Endodermal cell (in vitro differentiated cells): ENCODE measurements around the gene S100A4. TPM values are rescaled to one million over a fixed set of nuclear protein-coding genes. Genes with fewer than 3 reads are reported as not detected.
A peak's percentile ranks its signal among the peaks of the same experiment; 100 is the strongest.

Source experiments
- DNase-seq: peaks from one replicate; pipeline ENCODE4 v3.0.0-alpha.2; 2017
- H3K27ac ChIP-seq: 2 replicates; pipeline ENCODE4 v1.5.1; 2013; ENCODE audit warnings: mild to moderate bottlenecking, low read depth, low read length, moderate library complexity
- H3K27me3 ChIP-seq: 2 replicates; pipeline ENCODE4 v1.6.1; 2013; ENCODE audit warnings: mild to moderate bottlenecking, low read length, moderate library complexity; ENCODE audit not compliant: insufficient read depth, control insufficient read depth, poor library complexity, severe bottlenecking
- H3K36me3 ChIP-seq: 2 replicates; pipeline ENCODE4 v1.7.0; 2013; ENCODE audit warnings: mild to moderate bottlenecking, low read length, moderate library complexity; ENCODE audit not compliant: control insufficient read depth, insufficient read depth
- H3K4me1 ChIP-seq: one replicate; pipeline ENCODE4 v1.7.0; 2013; ENCODE audit warnings: low read length; ENCODE audit not compliant: control insufficient read depth, insufficient read depth
- H3K4me3 ChIP-seq: 2 replicates; pipeline ENCODE4 v1.5.1; 2013; ENCODE audit warnings: mild to moderate bottlenecking, low read length, moderate library complexity
- H3K9ac ChIP-seq: 2 replicates; pipeline ENCODE4 v1.6.1; 2013; ENCODE audit warnings: mild to moderate bottlenecking, low read length, moderate library complexity; ENCODE audit not compliant: poor library complexity, severe bottlenecking; ENCODE audit errors: extremely low read depth
- H3K9me3 ChIP-seq: 2 replicates; pipeline ENCODE4 v1.6.1; 2013; ENCODE audit warnings: mild to moderate bottlenecking, low read length, moderate library complexity; ENCODE audit not compliant: control insufficient read depth
- H3K27ac Mint-ChIP-seq: 2 replicates; pipeline ENCODE4 v1.8.0; 2020; ENCODE audit warnings: mixed read lengths
- H3K27me3 Mint-ChIP-seq: 2 replicates; pipeline ENCODE4 v1.8.0; 2021; ENCODE audit warnings: mild to moderate bottlenecking, mixed read lengths; ENCODE audit not compliant: insufficient read depth
- H3K36me3 Mint-ChIP-seq: 2 replicates; pipeline ENCODE4 v1.8.0; 2020; ENCODE audit warnings: low read depth, mixed read lengths
- H3K4me1 Mint-ChIP-seq: 2 replicates; pipeline ENCODE4 v1.8.0; 2020; ENCODE audit warnings: mixed read lengths
- H3K4me3 Mint-ChIP-seq: 2 replicates; pipeline ENCODE4 v1.8.0; 2020; ENCODE audit warnings: mild to moderate bottlenecking, moderate library complexity, mixed read lengths
- H3K9me3 Mint-ChIP-seq: 2 replicates; pipeline ENCODE4 v1.8.0; 2020; ENCODE audit warnings: mild to moderate bottlenecking, mixed read lengths
- CTCF ChIP-seq: fragments of 200-600 bp; sonication (generic); conservative IDR thresholded peaks from 2 replicates; pipeline ENCODE4 v1.5.0; 2021; ENCODE audit warnings: antibody characterized with exemption, mild to moderate bottlenecking
- WGBS, 2 experiments: methylation state at CpG; one replicate each; pipeline versions ENCODE4 v1.1.5 to v1.1.7; 2013; ENCODE audit warnings: missing lambda C conversion rate in 2 of 2, mixed read lengths in 1 of 2; ENCODE audit not compliant: insufficient coverage in 1 of 2, insufficient read length in 1 of 2; 5-methylcytosine and 5-hydroxymethylcytosine counted together
- total RNA-seq, 2 donors: library from RNA; stranded (reverse); fragmentation: NEBNext Ultra II Directional in 1 of 2; extraction: Animal tissue kit (Norgen Biotek cat#: 25700) in 1 of 2; gene quantifications; 2 replicates in 1 of 2; 3 replicates in 1 of 2; pipeline ENCODE4 v1.2.1, GENCODE V29; 2021

S100A4 gene
- total RNA-seq, 2 donors from 2014 or later = 4.9 to 6.2 TPM

- peaks cover 12% of the 10 kb centered on the region for H3K4me1 ChIP-seq
- Mint-ChIP-seq H3K27ac (no peak within 1 kb of the TSS), H3K4me3 (no peak within 1 kb of the TSS), H3K27me3 (peaks cover 15% of the 10 kb centered on the region), H3K36me3 (no peaks in the 10 kb centered on the region), H3K4me1 (peaks cover 28% of the 10 kb centered on the region), H3K9me3 (no peaks in the 10 kb centered on the region)
- H3K9ac ChIP-seq = no peak within 1 kb of the TSS
- no peak within 1 kb of the TSS for H3K4me3 ChIP-seq
- no peak for TF ChIP-seq CTCF
- H3K27me3 ChIP-seq = peaks cover 9% of the 10 kb centered on the region
- H3K36me3 ChIP-seq = no peaks in the 10 kb centered on the region
- H3K27ac ChIP-seq = no peak within 1 kb of the TSS
- WGBS, 2 experiments = 91 to 93% methylated on average over 5 to 11 of the region's 11 CpGs
- no peaks in the 10 kb centered on the region for H3K9me3 ChIP-seq
- DNase-seq = no peak
Measured at GRCh38 chr1:153540394-153541361, 4.9 kb downstream of the S100A4 start, which contains the start of gene S100A5. S100A5 (minus strand) TSS chr1:153540934; CDS start chr1:153540191, 743 bp downstream.

GRCh38 chr1:153539395-153540093, 6.1 kb downstream of the S100A4 start:
- TF ChIP-seq CTCF = no peak
- no peaks in the 10 kb centered on the region for H3K9me3 ChIP-seq
- no peaks in the 10 kb centered on the region for H3K9me3 Mint-ChIP-seq
- DNase-seq = no peak
- H3K27me3 ChIP-seq = peaks cover 9% of the 10 kb centered on the region
- no peak overlapping the region for H3K27ac ChIP-seq
- no peak overlapping the region for H3K4me3 ChIP-seq
- no peaks in the 10 kb centered on the region for H3K36me3 Mint-ChIP-seq
- H3K36me3 ChIP-seq = no peaks in the 10 kb centered on the region
- H3K27me3 Mint-ChIP-seq = peaks cover 21% of the 10 kb centered on the region
- H3K4me3 Mint-ChIP-seq = no peak overlapping the region
- 88 to 91% methylated on average over 1 to 3 of the region's 4 CpGs for whole genome bisulfite sequencing, 2 experiments
- no peak overlapping the region for H3K27ac Mint-ChIP-seq
- H3K9ac ChIP-seq = no peak overlapping the region
- peaks cover 3% of the 10 kb centered on the region for H3K4me1 ChIP-seq
- peaks cover 17% of the 10 kb centered on the region for H3K4me1 Mint-ChIP-seq

GRCh38 chr1:153538315-153538821, 7.2 kb downstream of the S100A4 start:
- H3K27me3 ChIP-seq = peaks cover 9% of the 10 kb centered on the region
- H3K9ac ChIP-seq = no peak overlapping the region
- peak; percentile 89 for DNase-seq
- no peaks in the 10 kb centered on the region for H3K36me3 ChIP-seq
- H3K4me3 ChIP-seq = no peak overlapping the region
- no peaks in the 10 kb centered on the region for H3K4me1 ChIP-seq
- no peak overlapping the region for H3K27ac ChIP-seq
- peaks cover 15% of the 10 kb centered on the region for H3K4me1 Mint-ChIP-seq
- peak overlapping the region; percentile 35 for H3K27ac Mint-ChIP-seq
- 48 to 52% methylated on average over 4 to 6 of the region's 6 CpGs for WGBS, 2 experiments
- no peaks in the 10 kb centered on the region for H3K9me3 ChIP-seq
- H3K4me3 Mint-ChIP-seq = no peak overlapping the region
- H3K36me3 Mint-ChIP-seq = no peaks in the 10 kb centered on the region
- TF ChIP-seq CTCF = peak; percentile 19
- no peaks in the 10 kb centered on the region for H3K9me3 Mint-ChIP-seq
- H3K27me3 Mint-ChIP-seq = peaks cover 26% of the 10 kb centered on the region
